Activated CD8-positive, alpha-beta T cell treated with anti-CD3 and anti-CD28 coated beads for 36 hours (primary cell): ENCODE results near the gene CA10. TPM values are rescaled to one million over a fixed set of nuclear protein-coding genes. Genes with fewer than 3 reads are reported as not detected.

Experiments used
- ATAC-seq: fragments of 200-7000 bp; cut with Tn5 transposase; one replicate; pipeline ENCODE4 v1.10.0; 2021; ENCODE audit warnings: mild to moderate bottlenecking, moderate library complexity
- CTCF ChIA-PET: fragments of 350-600 bp; sonication (Branson Sonifier 250); formaldehyde crosslinking; loops from one replicate; lab custom pipeline; 2021; ENCODE audit warnings: antibody characterized with exemption; lab: Charles Lee
- POLR2A ChIA-PET: fragments of 350-600 bp; sonication (Branson Sonifier 250); formaldehyde crosslinking; loops from one replicate; lab custom pipeline; 2021; ENCODE audit warnings: antibody characterized with exemption; lab: Charles Lee
- DNase-seq: peaks from one replicate; pipeline ENCODE4 v3.0.0-alpha.2; 2020
- H3K27ac Mint-ChIP-seq: one replicate; pipeline ENCODE4 v1.8.0; 2021; ENCODE audit warnings: mild to moderate bottlenecking, mixed read lengths
- H3K27me3 Mint-ChIP-seq: one replicate; pipeline ENCODE4 v1.8.0; 2021; ENCODE audit warnings: mixed read lengths
- H3K36me3 Mint-ChIP-seq: one replicate; pipeline ENCODE4 v1.8.0; 2021; ENCODE audit warnings: low read depth, mixed read lengths
- H3K4me1 Mint-ChIP-seq: one replicate; pipeline ENCODE4 v1.8.0; 2021; ENCODE audit warnings: low read depth, mixed read lengths
- H3K4me3 Mint-ChIP-seq: one replicate; pipeline ENCODE4 v1.8.0; 2021; ENCODE audit warnings: mild to moderate bottlenecking, moderate library complexity, mixed read lengths
- H3K9me3 Mint-ChIP-seq: one replicate; pipeline ENCODE4 v1.8.0; 2021; ENCODE audit warnings: mixed read lengths
- CTCF ChIP-seq: fragments of 200-600 bp; IDR thresholded peaks from one replicate; pipeline ENCODE4 v1.8.0; 2022; ENCODE audit warnings: antibody characterized with exemption, mild to moderate bottlenecking
- intact Hi-C: fragments of 100-400 bp; cut with micrococcal nuclease; formaldehyde crosslinking; loops from one replicate; pipeline ENCODE4 v1.10.0; 2022
- total RNA-seq, 2 experiments: library from RNA; stranded (reverse); gene quantifications; one replicate each; pipeline ENCODE4 v1.2.3, GENCODE V29; 2021

CA10 gene
- total RNA-seq, 2 experiments from 2014 or later, result not detected

GRCh38 chr17:51941272-51941671 is 217.2 kb downstream of the CA10 start:
- no peak overlapping the region for H3K27ac Mint-ChIP-seq
- POLR2A ChIA-PET, result no interaction called here
- H3K4me1 Mint-ChIP-seq, result no peaks in the 10 kb centered on the region
- peaks cover 1% of the 10 kb centered on the region for H3K27me3 Mint-ChIP-seq
- DNase-seq (no peak), ATAC-seq (no peak)
- H3K9me3 Mint-ChIP-seq, result no peaks in the 10 kb centered on the region
- no peak overlapping the region for H3K4me3 Mint-ChIP-seq
- no peak for TF ChIP-seq CTCF
- no peaks in the 10 kb centered on the region for H3K36me3 Mint-ChIP-seq
- intact Hi-C loops, result no loop called here
- CTCF ChIA-PET, result no interaction called here

GRCh38 chr17:51937264-51937663 is 221.2 kb downstream of the CA10 start:
- Mint-ChIP-seq H3K4me3 (no peak overlapping the region), H3K27me3 (no peaks in the 10 kb centered on the region), H3K27ac (no peak overlapping the region), H3K4me1 (no peaks in the 10 kb centered on the region), H3K9me3 (no peaks in the 10 kb centered on the region), H3K36me3 (no peaks in the 10 kb centered on the region)
- CTCF ChIA-PET, result no interaction called here
- DNase-seq, result no peak
- intact Hi-C loops, result no loop called here
- ATAC-seq, result no peak
- POLR2A ChIA-PET, result no interaction called here
- no peak for TF ChIP-seq CTCF

GRCh38 chr17:51935477-51935876 is 223.0 kb downstream of the CA10 start:
- Mint-ChIP-seq H3K9me3 (no peaks in the 10 kb centered on the region), H3K36me3 (no peaks in the 10 kb centered on the region), H3K27ac (no peak overlapping the region), H3K4me1 (no peaks in the 10 kb centered on the region), H3K4me3 (no peak overlapping the region), H3K27me3 (no peaks in the 10 kb centered on the region)
- intact Hi-C loops, result no loop called here
- CTCF ChIA-PET, result no interaction called here
- ATAC-seq (no peak), DNase-seq (no peak)
- TF ChIP-seq CTCF, result no peak
- POLR2A ChIA-PET, result no interaction called here

GRCh38 chr17:51933647-51934046 is 224.9 kb downstream of the CA10 start:
- no peak for ATAC-seq
- ChIA-PET CTCF (no interaction called here), POLR2A (no interaction called here)
- intact Hi-C loops, result no loop called here
- H3K27ac Mint-ChIP-seq, result no peak overlapping the region
- no peaks in the 10 kb centered on the region for H3K4me1 Mint-ChIP-seq
- no peaks in the 10 kb centered on the region for H3K9me3 Mint-ChIP-seq
- peaks cover 2% of the 10 kb centered on the region for H3K27me3 Mint-ChIP-seq
- no peak overlapping the region for H3K4me3 Mint-ChIP-seq
- no peak for DNase-seq
- no peaks in the 10 kb centered on the region for H3K36me3 Mint-ChIP-seq
- TF ChIP-seq CTCF, result no peak

GRCh38 chr17:51926448-51926847 is 232.1 kb downstream of the CA10 start:
- Mint-ChIP-seq H3K36me3 (no peaks in the 10 kb centered on the region), H3K9me3 (no peaks in the 10 kb centered on the region), H3K4me1 (no peaks in the 10 kb centered on the region), H3K27me3 (peaks cover 3% of the 10 kb centered on the region), H3K4me3 (no peak overlapping the region), H3K27ac (no peak overlapping the region)
- DNase-seq (no peak), ATAC-seq (no peak)
- intact Hi-C loops, result no loop called here
- ChIA-PET POLR2A (no interaction called here), CTCF (no interaction called here)
- no peak for TF ChIP-seq CTCF
